NCI-H2029 treated with DMSO at 0.1 percent for 48 hours (cell line): ENCODE measurements around the gene CCDC43.

Experiments used
- DNase-seq: peaks from one replicate; lab custom pipeline; 2025; lab: John Stamatoyannopoulos, UW

The CCDC43 gene

GRCh38 chr17:44627513-44628242, 61.9 kb downstream of the CCDC43 start:
- DNase-seq: no peak
